Right lobe of liver (tissue), 6 donors: ENCODE measurements around the gene PEMT. TPM values are rescaled to one million over a fixed set of nuclear protein-coding genes. Genes with fewer than 3 reads are reported as not detected.
A peak's percentile ranks its signal among the peaks of the same experiment; 100 is the strongest.

Experiments
- ATAC-seq, 4 donors: fragments of 200-7000 bp; cut with Tn5 transposase; one replicate each; pipeline ENCODE4 v1.9.1; 2020; ENCODE audit warnings: mild to moderate bottlenecking in 4 of 4, moderate library complexity in 4 of 4
- DNase-seq, 3 donors: peaks; one replicate each; pipeline ENCODE4 v3.0.0-alpha.2; 2020
- H3K27ac ChIP-seq, 3 donors: fragments of 200-600 bp; one replicate each; pipeline ENCODE4 v1.8.0; 2022
- H3K27me3 ChIP-seq, 2 donors: fragments of 200-600 bp; one replicate each; pipeline ENCODE4 v1.8.0; 2022
- H3K36me3 ChIP-seq, 4 donors: fragments of 200-600 bp; sonication (generic) in 1 of 4; one replicate each; pipeline versions ENCODE4 v1.5.1 to v1.8.0; 2017 to 2022; ENCODE audit warnings: control low read depth in 1 of 4
- H3K4me1 ChIP-seq, 4 donors: fragments of 200-600 bp; sonication (generic) in 1 of 4; one replicate each; pipeline versions ENCODE4 v1.5.1 to v1.8.0; 2017 to 2022; ENCODE audit warnings: control low read depth in 1 of 4
- H3K4me3 ChIP-seq, 3 donors: fragments of 200-600 bp; one replicate each; pipeline ENCODE4 v1.8.0; 2022
- H3K9me3 ChIP-seq, 4 donors: fragments of 200-600 bp; sonication (generic) in 1 of 4; one replicate each; pipeline versions ENCODE4 v1.5.1 to v1.8.0; 2017 to 2022; ENCODE audit warnings: control low read depth in 1 of 4
- POLR2A ChIP-seq: fragments of 450-650 bp; IDR thresholded peaks from one replicate; pipeline ENCODE4 v1.6.1; 2017; ENCODE audit warnings: antibody characterized with exemption, mild to moderate bottlenecking
- WGBS: methylation state at CpG from one replicate; pipeline ENCODE4 v1.1.6; 2018; ENCODE audit warnings: low coverage, low lambda C conversion rate; ENCODE audit not compliant: insufficient coverage; ENCODE audit errors: missing lambda C conversion rate; 5-methylcytosine and 5-hydroxymethylcytosine counted together
- intact Hi-C, 2 donors: fragments of 100-400 bp; cut with DNase I; formaldehyde crosslinking; loops; one replicate each; pipeline versions ENCODE4 v1.11.2 to v1.14.1; 2022
- total RNA-seq, 6 experiments: library from RNA; depleted of rRNA in 2 of 6; stranded (reverse); fragments of >200 nt in 2 of 6; fragmentation: NEBNext Ultra II Directional in 3 of 6; extraction: Animal tissue kit (Norgen Biotek cat#: 25700) in 3 of 6; gene quantifications; one replicate each; pipeline versions ENCODE4 v1.1.0 to v1.2.4, GENCODE V29; 2016 to 2023
- TF ChIP-seq, protein P1 (sequence below), 4 donors: fragments of 200-600 bp in 3 of 4; fragments of 450-650 bp in 1 of 4; IDR thresholded peaks; one replicate each; pipeline versions ENCODE4 v1.5.1 to v1.8.0; 2016 to 2022; ENCODE audit warnings: antibody characterized with exemption in 4 of 4, mild to moderate bottlenecking in 2 of 4
- donor health status: DM: no; HTN: yes; CAD: no.
- donor health status: DM: no; HTN: no; CAD: no.
- donor health status: DM: no; HTN: no; CAD: no.
- donor health status: DM: no; HTN: yes; CAD: no.
- donor health status: DM: no; HTN: yes; CAD: no.

PEMT gene
- total RNA-seq, 6 experiments from 2014 or later, result 92.4 to 184 (median 170) TPM

DNA sequence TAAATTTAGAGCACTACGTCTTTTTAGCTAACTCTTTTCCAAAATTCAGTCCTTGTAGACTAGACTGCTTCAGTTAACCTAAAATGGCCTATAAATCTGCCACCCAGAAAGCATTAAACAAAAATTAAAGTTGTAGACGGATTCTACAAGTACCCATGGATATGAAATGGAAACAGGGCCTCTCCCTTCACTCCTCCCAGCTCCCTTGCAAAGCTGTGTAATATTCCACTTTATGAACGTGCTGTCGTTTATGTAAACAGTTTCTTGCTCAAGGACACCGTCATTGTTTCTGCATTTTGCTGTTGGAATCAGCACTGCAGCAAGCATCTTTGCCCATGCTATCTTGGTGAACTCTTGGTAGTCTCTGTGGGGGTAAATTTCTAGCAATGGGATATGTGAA lies 109.6 kb downstream of the PEMT start:
- intact Hi-C loops, result no loop called here
- Histone ChIP-seq H3K36me3 (peaks cover 0 to 1% (median 0%) of the 10 kb centered on the region in 4 donors), H3K9me3 (no peaks in the 10 kb centered on the region), H3K4me1 (peaks cover 0 to 15% (median 6%) of the 10 kb centered on the region in 4 donors), H3K4me3 (no peak overlapping the region), H3K27me3 (no peaks in the 10 kb centered on the region), H3K27ac (no peak overlapping the region)
- no peak for TF ChIP-seq POLR2A
- TF ChIP-seq, protein P1, sequence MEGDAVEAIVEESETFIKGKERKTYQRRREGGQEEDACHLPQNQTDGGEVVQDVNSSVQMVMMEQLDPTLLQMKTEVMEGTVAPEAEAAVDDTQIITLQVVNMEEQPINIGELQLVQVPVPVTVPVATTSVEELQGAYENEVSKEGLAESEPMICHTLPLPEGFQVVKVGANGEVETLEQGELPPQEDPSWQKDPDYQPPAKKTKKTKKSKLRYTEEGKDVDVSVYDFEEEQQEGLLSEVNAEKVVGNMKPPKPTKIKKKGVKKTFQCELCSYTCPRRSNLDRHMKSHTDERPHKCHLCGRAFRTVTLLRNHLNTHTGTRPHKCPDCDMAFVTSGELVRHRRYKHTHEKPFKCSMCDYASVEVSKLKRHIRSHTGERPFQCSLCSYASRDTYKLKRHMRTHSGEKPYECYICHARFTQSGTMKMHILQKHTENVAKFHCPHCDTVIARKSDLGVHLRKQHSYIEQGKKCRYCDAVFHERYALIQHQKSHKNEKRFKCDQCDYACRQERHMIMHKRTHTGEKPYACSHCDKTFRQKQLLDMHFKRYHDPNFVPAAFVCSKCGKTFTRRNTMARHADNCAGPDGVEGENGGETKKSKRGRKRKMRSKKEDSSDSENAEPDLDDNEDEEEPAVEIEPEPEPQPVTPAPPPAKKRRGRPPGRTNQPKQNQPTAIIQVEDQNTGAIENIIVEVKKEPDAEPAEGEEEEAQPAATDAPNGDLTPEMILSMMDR (IDR thresholded peaks at IDR 0.05), result no peak
- WGBS, result 66% methylated on average over 5 of the region's 5 CpGs
- ATAC-seq (no peak), DNase-seq (no peak)

DNA sequence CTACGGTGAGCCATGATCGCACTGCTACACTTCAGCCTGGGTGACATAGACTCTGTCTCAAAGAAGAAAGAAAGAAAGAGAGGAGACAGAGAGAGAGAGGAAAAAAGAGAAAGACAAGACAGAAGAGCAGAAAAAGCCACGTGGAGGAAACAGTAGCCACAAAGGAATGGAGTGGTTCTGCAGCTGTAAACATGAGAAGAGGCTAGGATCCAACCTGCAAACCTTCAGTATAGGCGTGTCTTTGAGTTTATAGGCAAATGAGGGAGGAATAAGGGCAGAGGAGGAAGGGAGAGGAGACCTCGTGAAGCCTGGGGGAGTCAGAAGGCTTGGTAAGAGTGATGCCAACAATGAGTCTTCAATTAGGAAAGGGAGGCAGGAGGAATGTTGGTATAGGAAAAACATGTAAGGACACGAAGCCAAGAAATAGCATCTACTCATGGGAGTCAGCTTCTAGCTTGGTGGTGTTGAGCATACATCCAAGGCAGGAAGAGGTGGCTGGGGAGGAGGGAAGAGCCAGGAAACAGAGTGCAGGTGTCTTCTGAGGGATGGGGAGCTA lies 110.8 kb downstream of the PEMT start:
- 79% methylated on average over 3 of the region's 6 CpGs for WGBS
- H3K36me3 ChIP-seq, result peaks cover 0 to 1% (median 0%) of the 10 kb centered on the region in 4 donors
- intact Hi-C loops, result no loop called here
- no peak for DNase-seq
- no peak overlapping the region for H3K4me3 ChIP-seq
- peaks cover 0 to 15% (median 6%) of the 10 kb centered on the region in 4 donors for H3K4me1 ChIP-seq
- H3K9me3 ChIP-seq, result no peaks in the 10 kb centered on the region
- ATAC-seq, result no peak
- no peaks in the 10 kb centered on the region for H3K27me3 ChIP-seq
- no peak overlapping the region for H3K27ac ChIP-seq
- TF ChIP-seq, protein P1 (IDR thresholded peaks at IDR 0.05), result no peak
- no peak for TF ChIP-seq POLR2A

DNA sequence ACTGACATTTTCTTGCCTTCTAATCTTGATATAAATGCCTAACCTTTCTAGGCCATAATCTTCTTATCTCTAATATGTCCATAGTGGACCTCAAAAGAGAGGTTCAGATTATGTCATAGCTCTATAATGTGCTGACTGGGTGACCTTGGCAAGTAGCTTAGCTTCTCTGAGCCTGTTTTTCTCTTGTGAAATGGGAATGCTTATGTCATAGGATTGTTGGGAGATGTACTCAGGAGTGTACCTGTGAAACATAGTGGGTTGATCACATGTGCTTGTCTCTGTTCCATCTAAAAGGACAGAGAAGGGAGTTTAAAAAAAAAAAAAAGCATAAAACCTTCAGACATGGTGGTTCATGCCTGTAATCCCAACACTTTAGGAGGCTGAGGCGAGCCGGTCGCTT lies 112.3 kb downstream of the PEMT start:
- Histone ChIP-seq H3K27ac (no peak overlapping the region), H3K36me3 (peaks cover 0 to 1% (median 0%) of the 10 kb centered on the region in 4 donors), H3K4me3 (no peak overlapping the region), H3K27me3 (no peaks in the 10 kb centered on the region), H3K9me3 (no peaks in the 10 kb centered on the region), H3K4me1 (peaks cover 0 to 15% (median 6%) of the 10 kb centered on the region in 4 donors)
- intact Hi-C loops, result no loop called here
- WGBS, result 90% methylated on average over 2 of the region's 3 CpGs
- no peak for DNase-seq
- no peak for TF ChIP-seq POLR2A
- TF ChIP-seq, protein P1 (IDR thresholded peaks at IDR 0.05), result no peak
- peak in 1 of 4 donors; percentile 54 for ATAC-seq

DNA sequence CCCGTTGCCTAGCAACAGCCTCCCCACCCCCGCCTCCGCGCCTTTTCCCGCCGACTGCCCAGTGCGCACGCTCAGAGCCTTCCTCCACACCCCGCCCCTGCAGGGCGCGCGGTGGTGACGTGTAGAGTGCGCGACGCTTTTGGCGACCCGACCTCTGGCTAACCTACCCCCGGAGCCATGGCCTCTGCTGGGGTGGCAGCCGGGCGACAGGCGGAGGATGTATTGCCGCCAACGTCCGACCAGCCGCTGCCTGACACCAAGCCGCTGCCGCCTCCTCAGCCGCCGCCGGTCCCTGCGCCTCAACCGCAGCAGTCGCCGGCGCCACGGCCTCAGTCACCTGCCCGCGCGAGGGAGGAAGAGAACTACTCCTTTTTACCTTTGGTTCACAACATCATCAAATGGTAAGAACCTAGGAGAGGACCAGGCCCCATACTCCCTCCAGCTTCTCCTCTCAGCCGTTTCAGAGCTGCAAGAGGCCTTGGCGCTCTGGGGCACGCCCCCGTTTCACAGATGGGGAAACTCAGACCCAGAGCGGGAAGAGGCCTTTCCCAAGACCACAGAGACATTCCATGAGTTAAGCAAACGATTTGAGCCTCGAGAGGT lies 114.5 kb downstream of the PEMT start, which contains the start of gene MED9:
TSS of gene MED9 (plus strand) at position 136 of the 603 bp plus-strand sequence. CDS start at position 178, 42 bp downstream.
- peaks cover 0 to 1% (median 0%) of the 10 kb centered on the region in 4 donors for H3K36me3 ChIP-seq
- no peaks in the 10 kb centered on the region for H3K27me3 ChIP-seq
- DNase-seq (peak; percentile 94), ATAC-seq (peak; percentile 96 to 100 (median 99))
- peak within 1 kb of the TSS; percentile 79 to 87 (median 80) for H3K27ac ChIP-seq
- intact Hi-C loops, result no loop called here
- peak within 1 kb of the TSS; percentile 69 to 97 (median 92) for H3K4me3 ChIP-seq
- H3K4me1 ChIP-seq, result peaks cover 0 to 15% (median 6%) of the 10 kb centered on the region in 4 donors
- no peaks in the 10 kb centered on the region for H3K9me3 ChIP-seq
- WGBS, result 0% methylated on average over 13 of the region's 47 CpGs
- TF ChIP-seq, protein P1 (IDR thresholded peaks at IDR 0.05), result no peak
- TF ChIP-seq POLR2A, result peak; percentile 89
